Ramos (cell line): Measurements from ENCODE around the gene DNAJB6.

Experiments used
- in situ Hi-C: fragments of 300-500 bp; cut with MboI; formaldehyde crosslinking; loops from one replicate; pipeline ENCODE4 v1.14.3; 2022; ENCODE audit warnings: low sequenced_read_pairs; ENCODE audit not compliant: unreplicated experiment

DNAJB6 gene

DNA sequence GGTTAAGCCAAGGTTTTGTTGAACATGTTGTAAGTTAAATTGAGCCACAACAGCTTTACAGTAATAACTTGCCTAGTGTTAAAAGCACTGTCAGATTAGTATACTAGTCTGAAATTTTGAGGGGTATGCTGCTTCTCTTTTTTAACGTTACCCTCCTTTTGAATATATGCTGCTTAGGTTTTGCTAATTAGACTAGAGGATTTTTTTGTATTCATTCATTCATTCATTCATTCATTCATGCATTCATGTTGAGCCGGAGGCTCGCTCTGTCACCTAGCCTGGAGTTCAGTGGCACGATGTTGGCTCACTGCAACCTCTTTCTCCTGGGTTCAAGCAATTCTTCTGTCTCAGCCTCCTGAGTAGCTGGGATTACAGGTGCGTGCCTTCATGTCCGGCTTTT is 24.7 kb downstream of the DNAJB6 start:
- in situ Hi-C loops, result no loop called here

DNA sequence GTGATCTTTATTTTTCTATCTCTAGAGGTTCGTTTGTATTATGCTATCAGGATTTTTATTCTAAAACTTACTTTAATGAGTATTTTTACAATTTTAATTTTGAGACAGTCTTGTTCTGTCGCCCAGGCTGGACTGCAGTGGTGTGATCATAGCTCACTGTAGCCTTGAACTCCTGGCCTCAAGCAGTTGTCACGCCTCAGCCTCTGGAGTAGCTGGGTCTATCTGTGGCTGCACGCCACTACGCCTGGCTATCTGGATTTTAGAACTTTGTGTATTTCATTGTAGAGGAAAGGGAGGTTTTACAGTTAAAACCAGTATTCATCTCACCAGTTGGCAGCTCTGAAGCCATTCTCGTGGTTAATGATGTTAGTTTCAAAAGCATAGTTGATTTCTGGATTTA is 25.9 kb downstream of the DNAJB6 start:
- in situ Hi-C loops, result no loop called here

DNA sequence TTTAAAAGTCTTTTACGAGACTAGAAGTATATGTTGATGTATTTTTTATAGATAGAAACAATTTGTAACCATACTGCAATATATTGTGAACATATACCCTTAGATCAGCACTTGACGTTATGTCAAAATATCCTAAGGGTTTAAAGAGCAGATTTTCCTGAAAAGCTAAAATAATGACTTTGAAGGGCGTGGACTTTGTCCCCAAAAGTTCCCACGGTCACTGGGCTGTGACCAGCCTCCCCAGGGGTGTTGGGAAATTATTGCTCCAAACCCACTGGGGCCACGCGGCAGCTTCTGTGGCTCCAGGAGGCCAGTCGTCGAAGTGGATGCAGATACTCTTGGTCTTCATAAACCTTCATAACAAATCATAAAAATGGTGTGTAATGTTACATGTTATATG is 29.9 kb downstream of the DNAJB6 start:
- in situ Hi-C loops, result no loop called here

DNA sequence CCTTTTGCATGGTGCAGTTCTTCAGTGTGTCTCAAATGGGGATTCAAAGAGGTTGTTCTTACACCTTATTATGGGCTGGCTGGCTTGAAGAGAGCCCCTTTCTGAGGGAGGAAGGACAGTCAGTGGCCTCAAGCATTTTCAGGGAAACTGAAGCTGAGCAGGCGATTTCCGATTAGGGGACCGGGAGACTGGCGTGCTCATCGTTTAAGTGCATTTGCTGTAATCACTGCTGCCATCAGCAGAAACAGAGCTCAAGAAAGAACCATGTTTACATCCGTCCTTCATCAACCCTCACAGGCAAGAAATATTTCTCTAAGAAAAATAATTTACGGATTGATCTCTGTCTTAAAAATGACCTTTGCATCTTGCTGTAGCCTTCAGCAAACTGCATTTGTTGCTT is 32.2 kb downstream of the DNAJB6 start:
- in situ Hi-C loops, result no loop called here

DNA sequence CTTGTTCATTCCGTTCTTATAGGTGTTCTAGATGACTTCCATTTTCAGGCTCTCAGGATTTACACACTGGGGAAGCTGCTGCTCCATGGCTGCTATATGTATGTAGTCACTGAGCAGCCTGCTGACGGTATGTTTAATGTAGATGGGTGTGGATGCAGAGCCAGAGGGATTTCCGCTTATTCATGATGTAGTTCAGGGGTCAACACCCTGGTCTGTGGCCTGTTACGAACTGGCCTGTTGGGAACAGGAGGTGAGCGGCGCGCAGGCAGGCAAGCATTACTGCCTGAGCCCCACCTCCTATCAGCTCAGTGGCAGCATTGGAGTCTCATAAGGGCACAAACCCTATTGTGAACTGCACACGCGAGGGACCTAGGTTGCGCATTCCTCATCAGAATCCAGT is 33.9 kb downstream of the DNAJB6 start:
- in situ Hi-C loops, result no loop called here

DNA sequence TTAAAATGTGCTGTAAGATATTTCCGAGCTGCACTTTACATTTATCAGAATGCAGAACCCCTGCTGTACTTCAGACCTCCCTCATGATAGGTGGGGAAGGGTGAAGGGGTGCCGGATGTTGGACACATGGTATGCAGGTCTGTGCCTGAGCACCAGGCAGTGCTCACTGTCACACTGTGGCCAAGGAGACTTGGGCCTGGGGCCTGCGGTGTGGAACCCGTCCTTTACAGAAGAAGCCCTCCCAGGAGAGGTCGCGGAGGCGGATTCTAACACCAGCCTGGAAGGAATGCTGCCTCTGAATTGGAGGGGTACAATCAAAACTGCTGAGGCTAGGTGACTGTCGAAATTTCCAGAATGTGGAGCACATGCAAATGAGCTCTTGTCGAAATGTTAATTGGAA is 34.5 kb downstream of the DNAJB6 start:
- in situ Hi-C loops, result no loop called here

DNA sequence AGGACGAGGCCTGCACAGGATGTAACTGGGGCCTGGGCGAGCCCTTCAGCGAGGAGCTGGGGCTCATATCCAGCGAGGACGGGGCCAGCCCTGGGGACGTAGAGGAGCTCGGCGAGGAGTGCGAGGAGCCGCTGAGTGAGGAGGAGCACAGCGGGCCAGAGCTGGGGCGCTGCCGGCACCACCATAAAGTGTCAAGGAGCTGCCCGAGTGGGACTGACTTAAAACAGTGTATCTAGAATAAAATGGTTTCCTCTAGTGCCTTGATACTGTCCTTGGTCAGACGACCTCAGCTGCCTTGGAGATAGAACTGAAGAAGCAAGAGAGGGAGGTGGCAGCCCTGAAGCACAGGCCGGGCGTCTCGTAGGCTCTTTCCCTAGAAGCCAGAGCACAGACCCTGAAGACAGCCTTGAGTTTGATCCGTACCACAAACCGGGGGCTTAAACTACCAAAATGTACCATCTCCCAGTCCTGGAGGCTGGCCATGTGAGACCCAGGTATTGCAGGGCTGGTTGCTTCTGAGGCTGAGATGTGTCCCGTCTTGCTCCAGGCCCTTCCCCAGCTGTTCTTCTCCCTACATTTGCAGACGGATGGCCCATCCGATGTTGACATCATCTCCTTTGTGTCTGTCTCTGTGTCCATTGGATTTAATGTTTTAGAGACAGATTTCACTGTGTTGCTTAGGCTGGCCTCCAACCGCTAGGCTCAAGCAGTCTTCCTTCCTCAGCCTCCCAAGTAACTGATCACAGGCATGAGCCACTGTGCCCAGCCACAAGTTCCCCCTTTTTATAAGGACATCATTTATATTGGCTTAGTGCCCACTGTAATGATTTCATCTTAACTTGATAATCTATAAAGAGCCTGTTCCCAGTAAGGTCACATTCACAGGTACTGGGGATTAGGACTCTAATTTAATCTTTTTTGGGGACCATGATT is 35.8 kb downstream of the DNAJB6 start:
- in situ Hi-C loops, result no loop called here

DNA sequence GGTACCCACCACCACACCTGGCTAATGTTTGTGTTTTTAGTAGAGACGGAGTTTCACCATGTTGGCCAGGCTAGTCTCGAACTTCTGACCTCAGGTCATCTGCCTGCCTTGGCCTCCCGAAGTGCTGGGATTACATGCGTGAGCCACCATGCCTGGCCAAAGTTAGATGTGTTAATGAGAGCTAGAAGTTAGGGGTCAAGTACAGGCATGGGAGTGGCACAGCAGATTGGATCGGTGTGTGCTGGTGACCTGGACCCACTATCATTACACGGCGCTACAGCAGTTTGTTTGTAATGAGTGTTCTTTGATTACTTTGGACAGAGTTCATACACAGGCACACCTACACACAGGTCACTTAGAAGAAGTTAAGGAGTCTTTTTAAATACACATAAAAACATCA is 36.7 kb downstream of the DNAJB6 start:
- in situ Hi-C loops, result no loop called here

DNA sequence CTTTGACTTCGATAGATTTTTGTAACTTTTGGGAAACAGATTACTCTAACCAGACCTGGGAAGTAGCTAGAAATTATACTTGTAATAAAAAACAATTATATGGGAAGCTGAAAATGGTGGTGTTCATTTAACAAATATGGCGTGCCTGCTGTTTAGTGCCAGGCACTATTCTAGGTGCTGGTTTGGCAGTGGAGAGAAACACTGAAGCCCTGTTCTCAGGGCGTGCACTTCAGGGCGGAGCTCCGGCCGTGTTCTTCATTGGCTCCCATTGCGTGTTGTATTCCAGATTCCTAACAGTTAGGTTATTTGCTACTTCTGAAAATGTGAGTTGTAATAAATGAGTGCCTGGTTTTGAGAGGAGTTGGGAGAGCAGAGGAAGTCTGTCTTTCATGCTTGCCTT is 38.6 kb downstream of the DNAJB6 start:
- in situ Hi-C loops, result no loop called here

DNA sequence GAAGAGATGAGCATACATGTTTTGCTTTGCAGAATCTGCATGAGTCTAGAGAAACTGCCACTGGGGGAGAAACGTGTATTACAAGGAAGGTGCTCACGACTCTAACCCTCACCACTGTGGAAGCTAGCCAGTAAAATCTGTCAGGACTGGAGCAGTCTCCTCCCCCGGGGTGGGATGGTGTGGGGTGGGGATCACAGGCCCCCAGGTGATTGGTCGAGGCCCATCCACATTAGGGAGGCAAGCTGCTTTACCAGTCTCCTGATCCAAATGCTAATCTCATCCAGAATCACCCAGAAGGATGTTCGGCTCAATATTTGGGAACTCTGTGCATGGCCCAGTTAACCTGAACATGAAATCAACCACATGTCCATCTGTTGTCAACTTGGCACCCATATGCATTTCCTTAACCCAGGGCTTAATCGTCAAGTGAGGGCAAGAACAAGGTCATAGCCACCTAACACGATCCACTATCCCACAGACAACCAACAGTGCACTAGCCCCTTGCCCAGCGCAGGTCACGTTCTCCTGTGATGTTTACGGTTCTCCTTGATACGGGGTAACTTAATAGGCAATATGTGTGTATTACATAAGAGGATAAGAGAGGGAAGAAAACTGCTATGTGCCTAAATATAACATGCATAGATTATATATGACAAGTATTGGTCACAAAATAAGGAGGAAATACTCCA is 40.8 kb downstream of the DNAJB6 start:
- in situ Hi-C loops, result no loop called here

DNA sequence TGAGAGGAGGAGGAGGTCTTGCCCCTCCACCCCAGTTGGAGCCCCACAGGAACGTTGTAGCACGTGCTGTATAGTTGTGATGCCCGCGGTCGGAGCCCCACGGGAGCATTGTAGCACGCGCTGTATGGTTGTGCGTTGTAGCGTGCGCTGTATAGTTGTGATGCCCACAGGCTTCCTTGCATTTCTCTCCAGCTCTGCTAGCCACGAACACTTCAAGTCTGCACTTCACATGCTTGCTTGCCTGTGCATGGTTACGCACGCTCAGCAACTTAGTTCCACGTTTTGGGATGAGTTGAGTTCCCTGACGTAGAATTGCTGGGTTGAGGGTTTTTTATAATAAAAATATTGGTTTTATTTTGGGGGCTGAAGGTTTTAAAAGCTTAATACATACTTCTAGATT is 41.6 kb downstream of the DNAJB6 start:
- in situ Hi-C loops, result no loop called here

DNA sequence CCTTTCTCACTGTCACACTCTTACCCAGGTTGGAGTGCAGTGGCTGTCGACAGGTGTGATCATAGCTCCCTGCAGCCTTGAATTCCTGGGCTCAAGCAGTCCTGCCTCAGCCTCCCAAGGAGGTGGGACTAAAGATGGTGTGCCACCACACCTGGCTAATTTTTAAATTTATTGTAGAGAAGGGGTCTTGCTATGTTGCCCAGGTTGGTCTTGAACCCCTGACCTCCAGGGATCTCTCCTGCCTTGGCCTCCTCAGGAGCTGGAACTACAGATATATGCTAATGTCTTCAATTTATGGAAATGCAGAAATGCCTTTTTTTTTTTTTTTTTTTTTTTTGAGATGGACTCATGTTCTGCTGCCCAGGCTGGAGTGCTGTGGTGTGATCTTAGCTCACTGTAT is 42.7 kb downstream of the DNAJB6 start:
- in situ Hi-C loops, result no loop called here

DNA sequence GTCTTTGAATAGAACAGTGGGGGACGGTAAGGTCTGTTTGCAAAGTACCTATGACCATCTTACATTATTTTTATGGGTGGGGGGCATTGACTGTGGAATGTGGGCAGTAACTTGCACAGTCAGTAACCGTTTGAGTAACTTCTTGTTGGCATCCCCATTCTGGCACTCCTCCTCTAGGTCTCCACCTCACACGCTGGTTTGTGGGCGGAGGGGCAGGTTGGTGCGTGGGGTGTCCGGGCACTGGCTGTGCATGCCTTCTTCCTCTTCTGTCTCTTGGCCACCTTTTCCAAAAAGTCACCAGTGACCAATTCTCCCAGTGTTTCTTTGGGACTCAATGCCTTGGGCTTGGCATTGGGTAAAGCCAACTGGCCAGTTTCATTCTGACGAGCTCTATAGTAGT is 43.6 kb downstream of the DNAJB6 start:
- in situ Hi-C loops, result no loop called here

DNA sequence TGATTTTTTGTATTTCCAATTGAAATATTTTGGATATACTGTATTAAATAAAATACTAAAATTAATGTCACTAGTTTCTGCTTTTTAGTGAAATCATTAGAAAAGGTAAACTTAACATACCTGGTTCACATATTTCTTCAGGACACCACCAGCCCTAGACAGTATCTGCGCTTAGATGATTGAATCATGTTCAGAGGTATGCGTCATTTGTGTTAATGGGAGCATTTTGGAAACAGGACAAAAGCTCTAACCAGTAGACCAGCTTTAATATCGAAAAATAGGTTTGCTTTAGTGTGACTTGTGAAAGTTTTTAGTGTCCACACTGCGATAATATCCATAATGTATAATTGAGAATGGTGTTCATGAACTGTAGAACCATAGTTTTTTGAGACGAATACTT is 47.1 kb downstream of the DNAJB6 start:
- in situ Hi-C loops, result no loop called here

DNA sequence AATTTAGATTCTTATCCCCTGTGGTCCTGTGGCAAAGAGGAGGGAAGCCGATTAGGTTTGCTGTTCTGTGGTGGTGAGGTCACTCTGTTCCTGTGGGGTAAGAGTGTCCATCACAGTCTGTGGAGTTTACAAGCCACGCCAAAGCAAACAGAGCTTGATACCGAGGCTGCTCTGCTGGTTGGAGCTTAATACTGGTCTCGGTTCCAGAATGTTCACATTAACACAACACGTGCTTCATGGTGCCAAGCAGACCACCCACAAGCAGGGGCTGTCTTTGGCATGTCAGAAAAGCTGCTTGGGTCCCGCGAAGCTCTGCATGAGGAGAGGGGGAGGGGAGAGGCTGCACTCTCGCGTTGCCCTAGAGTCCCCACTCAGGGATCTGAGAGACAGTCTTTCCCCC is 47.5 kb downstream of the DNAJB6 start:
- in situ Hi-C loops, result no loop called here

DNA sequence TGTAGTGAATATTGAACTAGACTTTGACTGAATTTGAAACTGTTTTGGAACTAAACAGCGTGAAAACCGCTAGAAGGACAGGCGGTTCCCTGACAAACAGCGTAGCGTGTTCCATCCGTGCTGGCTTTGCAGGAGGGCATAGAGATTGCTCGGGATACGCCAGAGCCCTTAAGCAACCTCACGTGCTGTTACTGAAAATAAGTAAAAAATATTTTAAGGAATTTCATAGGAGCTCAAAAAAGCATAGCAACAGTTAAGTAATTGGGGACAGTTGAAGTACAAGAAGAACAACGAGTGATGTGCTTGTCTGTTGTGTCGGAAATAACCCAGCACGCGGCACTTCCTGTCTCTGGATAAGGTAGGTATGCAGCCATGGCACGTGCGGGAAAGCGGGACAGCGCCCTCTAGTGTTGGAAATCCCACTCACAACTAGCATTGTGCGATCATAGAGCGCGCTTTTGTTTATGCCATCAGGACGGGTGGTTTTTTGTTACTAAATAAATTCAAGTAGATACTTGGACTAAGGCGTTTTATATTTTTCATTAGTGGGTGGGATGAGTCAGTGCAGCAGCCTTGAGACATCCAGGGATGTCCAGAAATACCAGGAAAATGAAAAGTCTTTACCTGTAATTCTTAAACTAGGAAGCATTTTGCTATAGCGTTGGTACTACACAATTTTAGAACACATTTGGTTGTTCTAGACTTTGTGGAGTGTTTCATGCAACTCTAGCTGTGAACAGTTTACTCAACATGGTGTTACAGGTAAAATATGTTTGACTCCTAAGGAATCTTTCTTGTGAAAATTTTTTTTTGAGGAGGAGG is 50.4 kb downstream of the DNAJB6 start:
- in situ Hi-C loops, result no loop called here

DNA sequence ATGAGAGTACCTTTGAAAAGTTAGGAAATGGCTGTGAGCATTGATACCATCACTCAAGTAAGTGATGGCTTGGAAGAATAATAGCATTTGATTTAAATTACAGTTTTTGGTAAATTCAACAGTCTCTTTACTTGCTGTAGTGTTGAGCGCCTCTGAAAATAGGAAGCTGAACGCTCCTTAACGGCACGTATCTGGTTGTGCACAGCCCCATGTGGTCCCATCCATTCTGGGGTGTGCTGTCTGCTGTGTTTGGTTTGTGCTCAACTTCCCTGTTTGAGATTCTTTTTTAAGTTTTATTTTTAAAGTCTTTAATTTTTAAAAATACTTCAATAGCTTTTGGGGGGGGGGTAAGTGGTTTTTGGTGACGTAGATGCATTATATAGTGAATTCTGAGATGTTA is 51.5 kb downstream of the DNAJB6 start:
- in situ Hi-C loops, result no loop called here

DNA sequence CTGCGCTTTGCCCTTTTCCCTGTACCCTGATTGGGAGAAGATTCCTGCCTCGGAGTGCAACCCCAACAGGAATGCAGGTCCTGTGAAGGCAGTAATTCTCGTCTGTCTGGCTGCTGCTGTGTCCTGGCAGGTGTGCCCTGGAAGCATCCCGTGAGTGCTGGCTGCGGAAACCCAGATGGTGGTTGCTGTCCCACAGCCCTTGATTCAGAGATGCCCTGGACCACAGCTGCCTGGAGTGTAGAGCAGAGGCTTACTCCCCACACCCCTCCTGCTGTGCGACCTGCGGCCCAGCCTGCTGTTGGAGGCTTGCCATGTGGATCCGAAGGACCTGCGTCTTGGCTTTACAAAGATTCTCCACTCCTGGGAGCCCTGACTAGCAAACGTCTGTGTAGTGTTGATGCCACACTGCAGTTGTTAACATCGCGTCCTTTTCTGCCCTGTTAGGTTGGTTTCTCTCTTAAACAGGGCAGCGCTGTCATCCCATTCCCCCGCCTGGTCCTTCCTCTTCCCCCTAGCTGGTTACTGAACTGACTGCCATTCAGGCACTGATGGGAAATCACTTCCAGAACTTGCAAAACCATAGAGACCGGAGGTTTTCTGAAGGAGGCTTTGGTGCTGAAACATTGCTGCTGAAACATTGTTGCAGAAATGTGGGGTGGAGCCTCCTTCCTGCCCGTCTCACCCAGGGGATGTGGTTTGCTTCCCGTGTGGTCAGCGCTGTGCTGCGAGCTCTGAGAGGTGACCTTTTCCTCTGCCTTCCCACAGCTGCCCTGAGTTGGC is 53.3 kb downstream of the DNAJB6 start:
- in situ Hi-C loops, result no loop called here

DNA sequence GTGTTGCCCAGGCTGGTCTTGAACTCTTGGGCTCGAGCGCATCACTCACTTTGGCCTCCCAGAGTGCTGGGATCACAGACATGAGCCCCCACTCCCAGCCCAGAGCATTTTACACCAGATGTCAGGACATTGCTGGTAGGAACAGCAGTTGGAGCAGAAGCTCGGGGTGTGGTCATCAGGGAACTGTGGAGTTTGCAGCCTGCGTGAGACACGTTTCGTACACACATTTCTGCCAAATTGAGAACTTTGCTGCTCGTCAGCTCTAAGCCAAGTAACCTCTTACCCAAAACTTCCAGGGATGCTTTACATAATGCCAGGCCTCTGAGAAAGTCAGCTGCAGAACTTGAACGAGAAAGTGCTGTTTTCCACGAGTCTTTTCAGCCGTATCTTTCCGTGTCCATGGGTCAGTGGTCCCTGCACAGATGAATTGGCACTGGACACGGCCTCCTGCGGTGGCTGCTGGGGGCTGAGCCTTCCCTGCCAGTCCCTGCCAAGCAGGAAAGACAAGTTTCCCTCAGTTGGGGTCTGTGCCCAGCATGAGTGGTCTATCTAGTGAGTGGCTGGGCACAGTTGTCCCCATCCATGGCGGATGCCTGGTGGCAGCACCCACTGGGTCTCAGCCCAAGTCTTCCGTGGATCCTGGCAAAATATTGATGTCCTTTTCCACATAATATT is 54.4 kb downstream of the DNAJB6 start:
- in situ Hi-C loops, result no loop called here
